GM21381 (cell line): ENCODE measurements around the gene RADIL.
A peak's percentile ranks its signal among the peaks of the same experiment; 100 is the strongest.

Experiments
- ATAC-seq: cut with Tn5 transposase; IDR thresholded peaks from one replicate; pipeline ENCODE4 v1.9.1; 2021; ENCODE audit warnings: mild to moderate bottlenecking, moderate library complexity; ENCODE audit not compliant: unreplicated experiment

Gene RADIL

GRCh38 chr7:4783292-4783652 lies 100.2 kb downstream of the RADIL start:
- ATAC-seq, result no peak

GRCh38 chr7:4782333-4783291 lies 100.9 kb downstream of the RADIL start:
- ATAC-seq, result no peak

GRCh38 chr7:4781366-4782069 lies 102.0 kb downstream of the RADIL start:
- no peak for ATAC-seq

- no peak for ATAC-seq
These were observed 104.4 kb downstream of the RADIL start for GRCh38 chr7:4779118-4779517.

- no peak for ATAC-seq
These were observed 107.5 kb downstream of the RADIL start for GRCh38 chr7:4775848-4776623.

GRCh38 chr7:4775250-4775847 lies 108.2 kb downstream of the RADIL start, which contains the start of gene AP5Z1:
Gene AP5Z1, plus strand, starts transcription at chr7:4775623. Its CDS starts 93 bp downstream, at chr7:4775716.
- peak; percentile 89 for ATAC-seq

GRCh38 chr7:4774658-4775249 lies 108.8 kb downstream of the RADIL start:
- ATAC-seq, result peak; percentile 24

- no peak for ATAC-seq
These were observed 109.5 kb downstream of the RADIL start for GRCh38 chr7:4774007-4774406.

- ATAC-seq, result no peak
These were observed 111.2 kb downstream of the RADIL start for GRCh38 chr7:4772306-4772705.

- no peak for ATAC-seq
These were observed 111.8 kb downstream of the RADIL start for GRCh38 chr7:4771737-4772136.

- no peak for ATAC-seq
These were observed 112.6 kb downstream of the RADIL start for GRCh38 chr7:4770886-4771285.

- no peak for ATAC-seq
These were observed 113.8 kb downstream of the RADIL start for GRCh38 chr7:4769761-4770160.

GRCh38 chr7:4768597-4769569 lies 114.6 kb downstream of the RADIL start:
- no peak for ATAC-seq

- no peak for ATAC-seq
These were observed 116.6 kb downstream of the RADIL start for GRCh38 chr7:4766666-4767519.

- no peak for ATAC-seq
These were observed 117.6 kb downstream of the RADIL start for GRCh38 chr7:4765776-4766490.

GRCh38 chr7:4764402-4765007 lies 119.0 kb downstream of the RADIL start:
- no peak for ATAC-seq

- ATAC-seq, result no peak
These were observed 119.7 kb downstream of the RADIL start for GRCh38 chr7:4763794-4764185.
